HEK293 (cell line): ENCODE results near the gene INSM1.

Source experiments
- CTCF ChIA-PET: fragments of 350-600 bp; formaldehyde crosslinking; extraction: SDS; loops from one replicate; lab custom pipeline; 2021; ENCODE audit warnings: antibody characterized with exemption; lab: Yijun Ruan, JAX
- POLR2A ChIA-PET: fragments of 300-600 bp; formaldehyde crosslinking; extraction: SDS; loops from one replicate; lab custom pipeline; 2020; ENCODE audit warnings: antibody characterized with exemption, inconsistent platforms; lab: Yijun Ruan, JAX
- H3K27ac ChIP-seq: fragments of 200-500 bp; sonication (Bioruptor generic); 2 replicates; pipeline ENCODE4 v1.5.1; 2014; ENCODE audit warnings: low read depth, low read length, control low read depth, inconsistent platforms; ENCODE audit errors: extremely low read depth
- H3K36me3 ChIP-seq, 2 experiments: fragments of 200-500 bp in 1 of 2; sonication (Bioruptor generic) in 1 of 2; 1 replicate in 1 of 2; 2 replicates in 1 of 2; pipeline ENCODE4 v1.5.1; 2014 to 2017; ENCODE audit warnings: inconsistent platforms in 2 of 2, low read length in 2 of 2; ENCODE audit not compliant: control insufficient read depth in 2 of 2, insufficient read depth in 1 of 2
- H3K4me1 ChIP-seq: fragments of 200-500 bp; sonication (Bioruptor generic); 2 replicates; pipeline ENCODE4 v1.5.1; 2014; ENCODE audit warnings: mild to moderate bottlenecking, low read length, inconsistent platforms; ENCODE audit not compliant: control insufficient read depth, insufficient read depth
- H3K4me3 ChIP-seq: 2 replicates; pipeline ENCODE4 v1.5.1; 2011; ENCODE audit warnings: low read depth, mild to moderate bottlenecking, control low read depth, low read length, moderate library complexity
- H3K9me3 ChIP-seq: fragments of 200-500 bp; sonication (Bioruptor generic); 2 replicates; pipeline ENCODE4 v1.5.1; 2014; ENCODE audit warnings: low read depth, low read length, inconsistent platforms; ENCODE audit not compliant: control insufficient read depth, insufficient read depth
- IKZF3 ChIP-seq: fragments of 450-650 bp; IDR thresholded peaks from 2 replicates; pipeline ENCODE4 v1.5.0; 2018; ENCODE audit warnings: missing biosample characterization, mild to moderate bottlenecking, missing genetic modification characterization, moderate library complexity
- MEIS1 ChIP-seq: sonication (generic); formaldehyde crosslinking; IDR thresholded peaks from 2 replicates; pipeline ENCODE4 v1.8.1; 2022; ENCODE audit warnings: missing genetic modification reagents, mild to moderate bottlenecking, borderline replicate concordance
- SETDB1 ChIP-seq: IDR thresholded peaks from one replicate; pipeline ENCODE4 v1.6.1; 2017; ENCODE audit warnings: mild to moderate bottlenecking, low read length, moderate library complexity, mixed read lengths; ENCODE audit not compliant: insufficient read length
- ZNF112 ChIP-seq: fragments of 450-650 bp; formaldehyde crosslinking; IDR thresholded peaks from 2 replicates; pipeline ENCODE4 v1.5.0; 2017; ENCODE audit warnings: missing biosample characterization, missing genetic modification characterization
- ZNF114 ChIP-seq: fragments of 450-650 bp; formaldehyde crosslinking; IDR thresholded peaks from 2 replicates; pipeline ENCODE4 v1.5.0; 2017; ENCODE audit warnings: missing biosample characterization, missing genetic modification characterization
- ZNF121 ChIP-seq: fragments of 450-650 bp; formaldehyde crosslinking; IDR thresholded peaks from 2 replicates; pipeline ENCODE4 v1.5.1; 2016; ENCODE audit warnings: missing biosample characterization, missing genetic modification characterization
- ZNF155 ChIP-seq: fragments of 450-650 bp; formaldehyde crosslinking; IDR thresholded peaks from 2 replicates; pipeline ENCODE4 v1.5.1; 2016; ENCODE audit warnings: missing biosample characterization, missing genetic modification characterization
- ZNF16 ChIP-seq: fragments of 450-650 bp; formaldehyde crosslinking; IDR thresholded peaks from 2 replicates; pipeline ENCODE4 v1.5.1; 2016; ENCODE audit warnings: low read depth, missing biosample characterization, missing genetic modification characterization
- ZNF24 ChIP-seq: fragments of 450-650 bp; formaldehyde crosslinking; IDR thresholded peaks from 2 replicates; pipeline ENCODE4 v1.5.1; 2016; ENCODE audit warnings: missing biosample characterization, missing genetic modification characterization
- ZNF302 ChIP-seq: fragments of 450-650 bp; formaldehyde crosslinking; IDR thresholded peaks from 2 replicates; pipeline ENCODE4 v1.5.1; 2016; ENCODE audit warnings: missing biosample characterization, missing genetic modification characterization, low read depth
- ZNF311 ChIP-seq: fragments of 450-650 bp; formaldehyde crosslinking; IDR thresholded peaks from 2 replicates; pipeline ENCODE4 v1.5.1; 2017; ENCODE audit warnings: missing biosample characterization, missing genetic modification characterization, borderline replicate concordance
- ZNF354C ChIP-seq: fragments of 450-650 bp; formaldehyde crosslinking; IDR thresholded peaks from 2 replicates; pipeline ENCODE4 v1.5.1; 2016; ENCODE audit warnings: missing biosample characterization, missing genetic modification characterization, low read depth, borderline replicate concordance
- ZNF473 ChIP-seq: fragments of 450-650 bp; formaldehyde crosslinking; IDR thresholded peaks from 2 replicates; pipeline ENCODE4 v1.5.1; 2017; ENCODE audit warnings: missing biosample characterization, missing genetic modification characterization
- ZNF510 ChIP-seq: fragments of 450-650 bp; formaldehyde crosslinking; IDR thresholded peaks from 2 replicates; pipeline ENCODE4 v1.5.1; 2018; ENCODE audit warnings: mild to moderate bottlenecking, missing genetic modification characterization, missing biosample characterization; ENCODE audit not compliant: insufficient replicate concordance
- ZNF555 ChIP-seq: fragments of 450-650 bp; formaldehyde crosslinking; conservative IDR thresholded peaks from 2 replicates; pipeline ENCODE4 v1.5.1; 2017; ENCODE audit warnings: missing biosample characterization, mild to moderate bottlenecking, missing genetic modification characterization, inconsistent platforms
- ZNF629 ChIP-seq: fragments of 450-650 bp; formaldehyde crosslinking; IDR thresholded peaks from 2 replicates; pipeline ENCODE4 v1.5.1; 2017; ENCODE audit warnings: missing biosample characterization, missing genetic modification characterization
- ZNF654 ChIP-seq: fragments of 450-650 bp; formaldehyde crosslinking; IDR thresholded peaks from 2 replicates; pipeline ENCODE4 v1.5.1; 2016; ENCODE audit warnings: low read depth, missing biosample characterization, missing genetic modification characterization
- ZNF707 ChIP-seq: fragments of 450-650 bp; formaldehyde crosslinking; IDR thresholded peaks from 2 replicates; pipeline ENCODE4 v1.5.1; 2016; ENCODE audit warnings: missing biosample characterization, missing genetic modification characterization
- ZNF776 ChIP-seq: fragments of 450-650 bp; formaldehyde crosslinking; IDR thresholded peaks from 2 replicates; pipeline ENCODE4 v1.5.0; 2017; ENCODE audit warnings: missing biosample characterization, missing genetic modification characterization, borderline replicate concordance
- ZSCAN16 ChIP-seq: fragments of 450-650 bp; formaldehyde crosslinking; IDR thresholded peaks from 2 replicates; pipeline ENCODE4 v1.5.1; 2016; ENCODE audit warnings: missing biosample characterization, missing genetic modification characterization
- TF ChIP-seq, protein P1 (sequence below): fragments of 450-650 bp; formaldehyde crosslinking; IDR thresholded peaks from 2 replicates; pipeline ENCODE4 v1.5.1; 2016; ENCODE audit warnings: missing biosample characterization, missing genetic modification characterization
- TF ChIP-seq, protein P2 (sequence below): fragments of 450-650 bp; formaldehyde crosslinking; IDR thresholded peaks from 2 replicates; pipeline ENCODE4 v1.5.1; 2017; ENCODE audit warnings: missing biosample characterization, missing genetic modification characterization
- TF ChIP-seq, protein P3 (sequence below): fragments of 450-650 bp; formaldehyde crosslinking; IDR thresholded peaks from 2 replicates; pipeline ENCODE4 v1.5.1; 2016; ENCODE audit warnings: missing biosample characterization, missing genetic modification characterization, low read depth
- TF ChIP-seq, protein P4 (sequence below): fragments of 450-650 bp; formaldehyde crosslinking; IDR thresholded peaks from 2 replicates; pipeline ENCODE4 v1.5.1; 2016; ENCODE audit warnings: missing biosample characterization, missing genetic modification characterization
- TF ChIP-seq, protein P5 (sequence below): fragments of 450-650 bp; formaldehyde crosslinking; IDR thresholded peaks from 2 replicates; pipeline ENCODE4 v1.5.1; 2016; ENCODE audit warnings: missing biosample characterization, missing genetic modification characterization
- TF ChIP-seq, protein P6 (sequence below): fragments of 450-650 bp; formaldehyde crosslinking; IDR thresholded peaks from 2 replicates; pipeline ENCODE4 v1.5.1; 2017; ENCODE audit warnings: missing biosample characterization, missing genetic modification characterization

The INSM1 gene

DNA sequence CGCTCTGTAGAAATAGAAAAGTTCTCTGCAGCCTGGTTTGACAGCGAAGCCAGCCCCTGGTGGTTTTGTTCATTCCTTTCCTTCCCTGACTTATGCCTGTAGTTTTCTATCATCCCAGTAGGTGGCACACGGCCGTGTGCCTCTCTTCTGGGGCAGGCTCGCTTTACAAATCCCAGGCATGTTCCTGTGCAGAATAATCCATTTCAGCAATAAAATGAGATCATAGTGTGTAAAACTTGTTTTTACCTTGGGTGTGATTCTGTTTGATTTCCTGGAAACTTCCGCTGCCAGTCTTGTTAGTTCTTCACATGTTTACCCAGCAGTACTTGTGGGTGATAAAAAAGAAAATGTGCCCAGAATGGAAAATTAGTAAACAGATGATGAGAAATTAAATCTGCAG lies 7.4 kb upstream of the INSM1 start:
- CTCF ChIA-PET, result interaction anchor here (0.6 to 1.2 kb wide), 4 partner anchors 118 to 1219 kb away, joined by 3 to 5 read pairs (median 3); no protein-coding TSS in a partner anchor
- Histone ChIP-seq H3K36me3 (no peaks in the 10 kb centered on the region), H3K4me3 (no peak overlapping the region), H3K9me3 (no peaks in the 10 kb centered on the region), H3K27ac (no peak overlapping the region), H3K4me1 (peaks cover 11% of the 10 kb centered on the region; the same call in 1 of the 2 replicates)
- POLR2A ChIA-PET, result no interaction called here
- TF ChIP-seq, protein P1, sequence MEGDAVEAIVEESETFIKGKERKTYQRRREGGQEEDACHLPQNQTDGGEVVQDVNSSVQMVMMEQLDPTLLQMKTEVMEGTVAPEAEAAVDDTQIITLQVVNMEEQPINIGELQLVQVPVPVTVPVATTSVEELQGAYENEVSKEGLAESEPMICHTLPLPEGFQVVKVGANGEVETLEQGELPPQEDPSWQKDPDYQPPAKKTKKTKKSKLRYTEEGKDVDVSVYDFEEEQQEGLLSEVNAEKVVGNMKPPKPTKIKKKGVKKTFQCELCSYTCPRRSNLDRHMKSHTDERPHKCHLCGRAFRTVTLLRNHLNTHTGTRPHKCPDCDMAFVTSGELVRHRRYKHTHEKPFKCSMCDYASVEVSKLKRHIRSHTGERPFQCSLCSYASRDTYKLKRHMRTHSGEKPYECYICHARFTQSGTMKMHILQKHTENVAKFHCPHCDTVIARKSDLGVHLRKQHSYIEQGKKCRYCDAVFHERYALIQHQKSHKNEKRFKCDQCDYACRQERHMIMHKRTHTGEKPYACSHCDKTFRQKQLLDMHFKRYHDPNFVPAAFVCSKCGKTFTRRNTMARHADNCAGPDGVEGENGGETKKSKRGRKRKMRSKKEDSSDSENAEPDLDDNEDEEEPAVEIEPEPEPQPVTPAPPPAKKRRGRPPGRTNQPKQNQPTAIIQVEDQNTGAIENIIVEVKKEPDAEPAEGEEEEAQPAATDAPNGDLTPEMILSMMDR (tag by site-specific recombination), result peak; percentile 68
- TF ChIP-seq ZNF302 (tag by site-specific recombination) (no peak), SETDB1 (no peak), ZSCAN16 (tag by site-specific recombination) (peak; percentile 97), ZNF707 (tag by site-specific recombination) (no peak), MEIS1 (CRISPR knock-in tag) (no peak), ZNF629 (0 out of 2 replicates have a peak, but pooled peaks have one; percentile 35), ZNF776 (tag by site-specific recombination) (no peak), ZNF121 (tag by site-specific recombination) (no peak), ZNF112 (tag by site-specific recombination) (no peak), ZNF16 (tag by site-specific recombination) (no peak), ZNF155 (tag by site-specific recombination) (no peak), ZNF354C (tag by site-specific recombination) (no peak), IKZF3 (tag by site-specific recombination) (peak; percentile 63), ZNF24 (tag by site-specific recombination) (no peak), ZNF654 (tag by site-specific recombination) (peak; percentile 70), ZNF555 (tag by site-specific recombination) (no peak), ZNF473 (no peak), ZNF510 (tag by site-specific recombination) (no peak), ZNF311 (tag by site-specific recombination) (no peak), ZNF114 (tag by site-specific recombination) (no peak)
- TF ChIP-seq, protein P2, sequence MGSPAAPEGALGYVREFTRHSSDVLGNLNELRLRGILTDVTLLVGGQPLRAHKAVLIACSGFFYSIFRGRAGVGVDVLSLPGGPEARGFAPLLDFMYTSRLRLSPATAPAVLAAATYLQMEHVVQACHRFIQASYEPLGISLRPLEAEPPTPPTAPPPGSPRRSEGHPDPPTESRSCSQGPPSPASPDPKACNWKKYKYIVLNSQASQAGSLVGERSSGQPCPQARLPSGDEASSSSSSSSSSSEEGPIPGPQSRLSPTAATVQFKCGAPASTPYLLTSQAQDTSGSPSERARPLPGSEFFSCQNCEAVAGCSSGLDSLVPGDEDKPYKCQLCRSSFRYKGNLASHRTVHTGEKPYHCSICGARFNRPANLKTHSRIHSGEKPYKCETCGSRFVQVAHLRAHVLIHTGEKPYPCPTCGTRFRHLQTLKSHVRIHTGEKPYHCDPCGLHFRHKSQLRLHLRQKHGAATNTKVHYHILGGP, result 0 out of 2 replicates have a peak, but pooled peaks have one; percentile 1
- TF ChIP-seq, protein P3, sequence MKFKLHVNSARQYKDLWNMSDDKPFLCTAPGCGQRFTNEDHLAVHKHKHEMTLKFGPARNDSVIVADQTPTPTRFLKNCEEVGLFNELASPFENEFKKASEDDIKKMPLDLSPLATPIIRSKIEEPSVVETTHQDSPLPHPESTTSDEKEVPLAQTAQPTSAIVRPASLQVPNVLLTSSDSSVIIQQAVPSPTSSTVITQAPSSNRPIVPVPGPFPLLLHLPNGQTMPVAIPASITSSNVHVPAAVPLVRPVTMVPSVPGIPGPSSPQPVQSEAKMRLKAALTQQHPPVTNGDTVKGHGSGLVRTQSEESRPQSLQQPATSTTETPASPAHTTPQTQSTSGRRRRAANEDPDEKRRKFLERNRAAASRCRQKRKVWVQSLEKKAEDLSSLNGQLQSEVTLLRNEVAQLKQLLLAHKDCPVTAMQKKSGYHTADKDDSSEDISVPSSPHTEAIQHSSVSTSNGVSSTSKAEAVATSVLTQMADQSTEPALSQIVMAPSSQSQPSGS (tag by site-specific recombination), result no peak
- TF ChIP-seq, protein P4, sequence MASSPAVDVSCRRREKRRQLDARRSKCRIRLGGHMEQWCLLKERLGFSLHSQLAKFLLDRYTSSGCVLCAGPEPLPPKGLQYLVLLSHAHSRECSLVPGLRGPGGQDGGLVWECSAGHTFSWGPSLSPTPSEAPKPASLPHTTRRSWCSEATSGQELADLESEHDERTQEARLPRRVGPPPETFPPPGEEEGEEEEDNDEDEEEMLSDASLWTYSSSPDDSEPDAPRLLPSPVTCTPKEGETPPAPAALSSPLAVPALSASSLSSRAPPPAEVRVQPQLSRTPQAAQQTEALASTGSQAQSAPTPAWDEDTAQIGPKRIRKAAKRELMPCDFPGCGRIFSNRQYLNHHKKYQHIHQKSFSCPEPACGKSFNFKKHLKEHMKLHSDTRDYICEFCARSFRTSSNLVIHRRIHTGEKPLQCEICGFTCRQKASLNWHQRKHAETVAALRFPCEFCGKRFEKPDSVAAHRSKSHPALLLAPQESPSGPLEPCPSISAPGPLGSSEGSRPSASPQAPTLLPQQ (tag by site-specific recombination), result 0 out of 2 replicates have a peak, but pooled peaks have one; percentile 43
- TF ChIP-seq, protein P5, sequence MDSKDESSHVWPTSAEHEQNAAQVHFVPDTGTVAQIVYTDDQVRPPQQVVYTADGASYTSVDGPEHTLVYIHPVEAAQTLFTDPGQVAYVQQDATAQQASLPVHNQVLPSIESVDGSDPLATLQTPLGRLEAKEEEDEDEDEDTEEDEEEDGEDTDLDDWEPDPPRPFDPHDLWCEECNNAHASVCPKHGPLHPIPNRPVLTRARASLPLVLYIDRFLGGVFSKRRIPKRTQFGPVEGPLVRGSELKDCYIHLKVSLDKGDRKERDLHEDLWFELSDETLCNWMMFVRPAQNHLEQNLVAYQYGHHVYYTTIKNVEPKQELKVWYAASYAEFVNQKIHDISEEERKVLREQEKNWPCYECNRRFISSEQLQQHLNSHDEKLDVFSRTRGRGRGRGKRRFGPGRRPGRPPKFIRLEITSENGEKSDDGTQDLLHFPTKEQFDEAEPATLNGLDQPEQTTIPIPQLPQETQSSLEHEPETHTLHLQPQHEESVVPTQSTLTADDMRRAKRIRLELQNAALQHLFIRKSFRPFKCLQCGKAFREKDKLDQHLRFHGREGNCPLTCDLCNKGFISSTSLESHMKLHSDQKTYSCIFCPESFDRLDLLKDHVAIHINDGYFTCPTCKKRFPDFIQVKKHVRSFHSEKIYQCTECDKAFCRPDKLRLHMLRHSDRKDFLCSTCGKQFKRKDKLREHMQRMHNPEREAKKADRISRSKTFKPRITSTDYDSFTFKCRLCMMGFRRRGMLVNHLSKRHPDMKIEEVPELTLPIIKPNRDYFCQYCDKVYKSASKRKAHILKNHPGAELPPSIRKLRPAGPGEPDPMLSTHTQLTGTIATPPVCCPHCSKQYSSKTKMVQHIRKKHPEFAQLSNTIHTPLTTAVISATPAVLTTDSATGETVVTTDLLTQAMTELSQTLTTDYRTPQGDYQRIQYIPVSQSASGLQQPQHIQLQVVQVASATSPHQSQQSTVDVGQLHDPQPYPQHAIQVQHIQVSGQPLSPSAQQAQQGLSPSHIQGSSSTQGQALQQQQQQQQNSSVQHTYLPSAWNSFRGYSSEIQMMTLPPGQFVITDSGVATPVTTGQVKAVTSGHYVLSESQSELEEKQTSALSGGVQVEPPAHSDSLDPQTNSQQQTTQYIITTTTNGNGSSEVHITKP, result peak; percentile 72
- TF ChIP-seq, protein P6, sequence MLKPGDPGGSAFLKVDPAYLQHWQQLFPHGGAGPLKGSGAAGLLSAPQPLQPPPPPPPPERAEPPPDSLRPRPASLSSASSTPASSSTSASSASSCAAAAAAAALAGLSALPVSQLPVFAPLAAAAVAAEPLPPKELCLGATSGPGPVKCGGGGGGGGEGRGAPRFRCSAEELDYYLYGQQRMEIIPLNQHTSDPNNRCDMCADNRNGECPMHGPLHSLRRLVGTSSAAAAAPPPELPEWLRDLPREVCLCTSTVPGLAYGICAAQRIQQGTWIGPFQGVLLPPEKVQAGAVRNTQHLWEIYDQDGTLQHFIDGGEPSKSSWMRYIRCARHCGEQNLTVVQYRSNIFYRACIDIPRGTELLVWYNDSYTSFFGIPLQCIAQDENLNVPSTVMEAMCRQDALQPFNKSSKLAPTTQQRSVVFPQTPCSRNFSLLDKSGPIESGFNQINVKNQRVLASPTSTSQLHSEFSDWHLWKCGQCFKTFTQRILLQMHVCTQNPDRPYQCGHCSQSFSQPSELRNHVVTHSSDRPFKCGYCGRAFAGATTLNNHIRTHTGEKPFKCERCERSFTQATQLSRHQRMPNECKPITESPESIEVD, result peak; percentile 99
